NAMALWA (cell line): ENCODE data around the gene DACH2.
"Not testable (repeated sequence)": the region's sequence is repeated elsewhere in the genome, so short reads cannot be mapped to it uniquely, and the experiment has no call there.

Experiments used
- DNase-seq: peaks from one replicate; pipeline ENCODE4 v3.0.0-alpha.2; 2015; ENCODE audit warnings: low spot score

DACH2 gene

GRCh38 chrX:86148024-86148511, at the start of gene DACH2:
Gene DACH2 (plus strand): TSS chrX:86148451.
- DNase-seq, result no peak

- no peak for DNase-seq
Measured at GRCh38 chrX:86102341-86102740, 45.9 kb upstream of the DACH2 start.

- no peak for DNase-seq
Measured at GRCh38 chrX:86103061-86103460, 45.2 kb upstream of the DACH2 start.

- DNase-seq, result no peak
Measured at GRCh38 chrX:86104526-86104925, 43.7 kb upstream of the DACH2 start.

GRCh38 chrX:86121916-86122315, 26.3 kb upstream of the DACH2 start:
- DNase-seq, result no peak

- peak; percentile 16 for DNase-seq
Measured at GRCh38 chrX:86133761-86134160, 14.5 kb upstream of the DACH2 start.

- no peak for DNase-seq
Measured at GRCh38 chrX:86137071-86137470, 11.2 kb upstream of the DACH2 start.

- no peak for DNase-seq
Measured at GRCh38 chrX:86141786-86142185, 6.5 kb upstream of the DACH2 start.

- DNase-seq, result no peak
Measured at GRCh38 chrX:86146102-86146501, 2.1 kb upstream of the DACH2 start.

GRCh38 chrX:86148594-86148993, 343 bp downstream of the DACH2 start:
- no peak for DNase-seq

GRCh38 chrX:86149119-86149518, 868 bp downstream of the DACH2 start:
- no peak for DNase-seq

GRCh38 chrX:86154553-86154952, 6.3 kb downstream of the DACH2 start:
- DNase-seq, result no peak

GRCh38 chrX:86171366-86171765, 23.1 kb downstream of the DACH2 start:
- DNase-seq, result peak; percentile 26

- DNase-seq, result no peak
Measured at GRCh38 chrX:86178906-86179305, 30.7 kb downstream of the DACH2 start.

GRCh38 chrX:86181325-86181724, 33.1 kb downstream of the DACH2 start:
- DNase-seq, result not testable (repeated sequence)

GRCh38 chrX:86192827-86193226, 44.6 kb downstream of the DACH2 start:
- no peak for DNase-seq

GRCh38 chrX:86194758-86195157, 46.5 kb downstream of the DACH2 start:
- no peak for DNase-seq

GRCh38 chrX:86195343-86195742, 47.1 kb downstream of the DACH2 start:
- DNase-seq, result no peak

GRCh38 chrX:86197815-86198214, 49.6 kb downstream of the DACH2 start:
- no peak for DNase-seq

GRCh38 chrX:86210772-86211171, 62.5 kb downstream of the DACH2 start:
- DNase-seq, result no peak

GRCh38 chrX:86215260-86215659, 67.0 kb downstream of the DACH2 start:
- DNase-seq, result no peak

- DNase-seq, result no peak
Measured at GRCh38 chrX:86237482-86237881, 89.2 kb downstream of the DACH2 start.

- DNase-seq, result no peak
Measured at GRCh38 chrX:86241547-86241946, 93.3 kb downstream of the DACH2 start.

- DNase-seq, result no peak
Measured at GRCh38 chrX:86263526-86263925, 115.3 kb downstream of the DACH2 start.

- no peak for DNase-seq
Measured at GRCh38 chrX:86295293-86295692, 147.0 kb downstream of the DACH2 start.
